Measurements from ENCODE around the gene IFI30.

GRCh38 chr19:18161636-18162002, 12.0 kb upstream of the IFI30 start:
- no peak for TF ChIP-seq CTCF (conservative IDR thresholded peaks at IDR 0.05 in 1 of 2, IDR thresholded peaks at IDR 0.05 in 1 of 2; ENCODE audit: low read depth in 1 of 2, low read length in 2 of 2)
- TF ChIP-seq EZH2 (IDR thresholded peaks at IDR 0.05; ENCODE audit: low read length, missing control alignments) = no peak

All from fibroblast of lung (primary cell).